A549 (cell line): Measurements from ENCODE around the gene UST. TPM values are rescaled to one million over a fixed set of nuclear protein-coding genes. Genes with fewer than 3 reads are reported as not detected.

Experiments used
- ATAC-seq, 2 experiments: fragments of 200-7000 bp in 1 of 2; fragments of >200 bp in 1 of 2; cut with Nextera tagmentation in 1 of 2; cut with Tn5 transposase in 1 of 2; 3 replicates each; pipeline versions ENCODE4 v1.8.0 to v1.9.1; 2018 to 2020; ENCODE audit warnings: mild to moderate bottlenecking in 1 of 2, moderate library complexity in 1 of 2
- CTCF ChIA-PET: fragments of 300-600 bp; sonication (Branson Sonifier 250); formaldehyde crosslinking; extraction: SDS; loops from one replicate; lab custom pipeline; 2021; ENCODE audit warnings: antibody characterized with exemption, inconsistent platforms; lab: Yijun Ruan, JAX
- POLR2A ChIA-PET: fragments of 350-600 bp; formaldehyde crosslinking; extraction: SDS; loops from one replicate; lab custom pipeline; 2021; ENCODE audit warnings: antibody characterized with exemption, inconsistent platforms; lab: Yijun Ruan, JAX
- DNase-seq, 2 experiments: peaks; one replicate each; pipeline versions ENCODE4 v3.0.0 to v3.0.0-alpha.2; 2011 to 2016; ENCODE audit warnings: low read depth in 1 of 2, low spot score in 1 of 2
- FAIRE-seq: peaks from 2 replicates; lab custom pipeline; 2011; peaks lifted over from hg19 to GRCh38; lab: Jason Lieb, UNC
- H3K27ac ChIP-seq, 2 experiments: fragments of >200 bp; sonication (Bioruptor Twin); formaldehyde crosslinking; 3 replicates each; pipeline ENCODE4 v1.5.1; 2016 to 2017
- H3K4me1 ChIP-seq: fragments of >200 bp; sonication (Bioruptor Twin); formaldehyde crosslinking; 3 replicates; pipeline ENCODE4 v1.6.1; 2016
- H3K4me2 ChIP-seq: fragments of >200 bp; sonication (Bioruptor Twin); formaldehyde crosslinking; 3 replicates; pipeline ENCODE4 v1.6.1; 2016
- H3K4me3 ChIP-seq: fragments of >200 bp; sonication (Bioruptor Twin); formaldehyde crosslinking; 3 replicates; pipeline ENCODE4 v1.5.1; 2016
- H3K9me3 ChIP-seq: fragments of >200 bp; sonication (Bioruptor Twin); formaldehyde crosslinking; 3 replicates; pipeline ENCODE4 v1.6.1; 2016
- BCL3 ChIP-seq: fragments of >200 bp; sonication (Bioruptor Twin); formaldehyde crosslinking; IDR thresholded peaks from 3 replicates; pipeline ENCODE4 v1.6.1; 2016
- CBX2 ChIP-seq: fragments of 200-600 bp; sonication (generic); IDR thresholded peaks from 2 replicates; pipeline ENCODE4 v1.6.1; 2016; ENCODE audit warnings: low read depth, mild to moderate bottlenecking, borderline replicate concordance
- CHD2 ChIP-seq: fragments of 150-350 bp; IDR thresholded peaks from 2 replicates; pipeline ENCODE4 v1.6.1; 2014; ENCODE audit warnings: low read length; ENCODE audit not compliant: partially characterized antibody
- CHD4 ChIP-seq: fragments of 200-600 bp; sonication (generic); IDR thresholded peaks from 2 replicates; pipeline ENCODE4 v1.6.1; 2016; ENCODE audit warnings: antibody characterized with exemption, mild to moderate bottlenecking, borderline replicate concordance
- EHMT2 ChIP-seq: fragments of 200-600 bp; sonication (generic); IDR thresholded peaks from 2 replicates; pipeline ENCODE4 v1.6.1; 2016; ENCODE audit warnings: antibody characterized with exemption, low read depth, mild to moderate bottlenecking, moderate library complexity
- ESRRA ChIP-seq: fragments of 150-350 bp; IDR thresholded peaks from 2 replicates; pipeline ENCODE4 v1.6.1; 2014; ENCODE audit warnings: mild to moderate bottlenecking, low read length, borderline replicate concordance
- FOSL2 ChIP-seq, 2 experiments: fragments of 450-650 bp in 1 of 2; fragments of >200 bp in 1 of 2; sonication (Bioruptor Twin) in 1 of 2; formaldehyde crosslinking; IDR thresholded peaks; 2 replicates each; pipeline versions ENCODE4 v1.5.0 to v1.6.1; 2016 to 2020; ENCODE audit warnings: mild to moderate bottlenecking in 1 of 2, moderate library complexity in 1 of 2
- KDM1A ChIP-seq: fragments of 200-600 bp; sonication (generic); IDR thresholded peaks from 2 replicates; pipeline ENCODE4 v1.6.1; 2016; ENCODE audit warnings: low read depth, mild to moderate bottlenecking
- KDM5A ChIP-seq: fragments of 200-600 bp; sonication (generic); IDR thresholded peaks from 2 replicates; pipeline ENCODE4 v1.6.1; 2016; ENCODE audit warnings: antibody characterized with exemption, mild to moderate bottlenecking
- MAZ ChIP-seq: fragments of 150-350 bp; IDR thresholded peaks from 2 replicates; pipeline ENCODE4 v1.6.1; 2014; ENCODE audit warnings: antibody characterized with exemption, low read depth, low read length, borderline replicate concordance
- MYC ChIP-seq: IDR thresholded peaks from 2 replicates; pipeline ENCODE4 v1.6.1; 2012; ENCODE audit warnings: mild to moderate bottlenecking, inconsistent platforms, low read length, improper control_type of control experiment, borderline replicate concordance
- PBX3 ChIP-seq: IDR thresholded peaks from 2 replicates; pipeline ENCODE4 v1.6.1; 2012
- PHF8 ChIP-seq: fragments of 200-600 bp; sonication (generic); IDR thresholded peaks from 2 replicates; pipeline ENCODE4 v1.6.1; 2016; ENCODE audit warnings: low read depth, mild to moderate bottlenecking, antibody characterized with exemption, moderate library complexity, borderline replicate concordance
- POLR2A ChIP-seq: IDR thresholded peaks from 2 replicates; pipeline ENCODE4 v1.6.1; 2012; ENCODE audit warnings: mild to moderate bottlenecking, low read length
- RARB ChIP-seq: fragments of 250-450 bp; sonication (Bioruptor Pico); IDR thresholded peaks from 2 replicates; pipeline ENCODE4 v1.8.0; 2021; ENCODE audit warnings: mild to moderate bottlenecking, moderate library complexity
- RNF2 ChIP-seq: fragments of 200-600 bp; sonication (generic); IDR thresholded peaks from 2 replicates; pipeline ENCODE4 v1.6.1; 2016; ENCODE audit warnings: low read depth, mild to moderate bottlenecking, antibody characterized with exemption, moderate library complexity, borderline replicate concordance
- SMC3 ChIP-seq: fragments of >200 bp; sonication (Bioruptor Twin); formaldehyde crosslinking; IDR thresholded peaks from 3 replicates; pipeline ENCODE4 v1.6.1; 2018; ENCODE audit warnings: inconsistent platforms
- TFCP2L1 ChIP-seq: fragments of 250-450 bp; sonication (Bioruptor Pico); IDR thresholded peaks from 2 replicates; pipeline ENCODE4 v1.5.0; 2021; ENCODE audit warnings: mild to moderate bottlenecking
- ZC3H11A ChIP-seq: fragments of 450-650 bp; IDR thresholded peaks from 2 replicates; pipeline ENCODE4 v1.6.1; 2014; ENCODE audit warnings: antibody characterized with exemption, mild to moderate bottlenecking
- WGBS: methylation state at CpG from one replicate; pipeline ENCODE4 v1.1.6; 2017; ENCODE audit errors: missing lambda C conversion rate; 5-methylcytosine and 5-hydroxymethylcytosine counted together
- polyA plus RNA-seq, 4 experiments: library from polyadenylated mRNA; depleted of rRNA in 3 of 4; stranded (reverse); fragments of >200 nt; fragmentation: RNase III in 1 of 4; extraction: RNeasy Plus Mini Kit Qiagen cat#74134 plus additional on column Dnase treatment in 1 of 4; gene quantifications; 2 replicates in 3 of 4; 3 replicates in 1 of 4; pipeline ENCODE4 v1.2.3, GENCODE V29; 2011 to 2017
- TF ChIP-seq, protein P1 (sequence below): IDR thresholded peaks from 2 replicates; pipeline ENCODE4 v1.6.1; 2012; ENCODE audit warnings: low read depth, borderline replicate concordance
- TF ChIP-seq, protein P2 (sequence below): fragments of 450-650 bp; IDR thresholded peaks from 2 replicates; pipeline ENCODE4 v1.6.1; 2014; ENCODE audit warnings: antibody characterized with exemption

The UST gene
- polyA plus RNA-seq, 2 of the 4 experiments (the other 2 are of a cell fraction) = 0.54 to 1.7 TPM

GRCh38 chr6:149016716-149017115 lies 269.9 kb downstream of the UST start (continued):
- TF ChIP-seq CHD2 (no peak), RNF2 (no peak)

DNA sequence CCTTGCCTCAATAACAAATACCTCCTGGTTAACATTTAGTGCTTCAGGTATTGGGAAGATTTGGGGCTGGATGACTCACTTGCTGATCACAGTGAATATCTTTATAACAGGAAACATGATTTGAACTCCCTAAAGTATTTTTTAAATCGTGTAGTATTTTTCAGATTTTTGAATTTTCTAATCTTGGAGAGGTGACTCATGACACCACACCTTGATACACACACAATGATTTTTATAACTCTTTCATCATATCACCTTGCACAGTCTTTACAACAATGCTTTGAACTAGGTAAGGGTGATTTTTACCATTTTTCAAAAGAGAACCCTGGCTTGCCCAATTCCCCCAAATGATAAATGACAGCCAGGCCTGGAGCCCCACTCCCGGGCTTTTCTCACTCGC lies 273.5 kb downstream of the UST start:
- Histone ChIP-seq H3K9me3 (no peaks in the 10 kb centered on the region), H3K27ac (no peak overlapping the region), H3K4me1 (peaks cover 4% of the 10 kb centered on the region; the same call in 1 of the 3 replicates), H3K4me3 (no peak overlapping the region), H3K4me2 (no peak overlapping the region)
- ATAC-seq (no peak), DNase-seq (no peak), FAIRE-seq (no peak)
- ChIA-PET POLR2A (no interaction called here), CTCF (interaction anchor here (1.5 kb wide), 1 partner anchor 8 kb away, joined by 3 read pairs; no protein-coding TSS in a partner anchor)
- TF ChIP-seq, protein P1, sequence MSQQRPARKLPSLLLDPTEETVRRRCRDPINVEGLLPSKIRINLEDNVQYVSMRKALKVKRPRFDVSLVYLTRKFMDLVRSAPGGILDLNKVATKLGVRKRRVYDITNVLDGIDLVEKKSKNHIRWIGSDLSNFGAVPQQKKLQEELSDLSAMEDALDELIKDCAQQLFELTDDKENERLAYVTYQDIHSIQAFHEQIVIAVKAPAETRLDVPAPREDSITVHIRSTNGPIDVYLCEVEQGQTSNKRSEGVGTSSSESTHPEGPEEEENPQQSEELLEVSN = no peak
- TF ChIP-seq FOSL2 (IDR thresholded peaks at IDR 0.05) = no peak
- peak; percentile 33; the same call in 1 of the 2 replicates for TF ChIP-seq FOSL2 (CRISPR knock-in tag; IDR thresholded peaks at IDR 0.05)
- 67% methylated on average over 3 of the region's 3 CpGs for WGBS

DNA sequence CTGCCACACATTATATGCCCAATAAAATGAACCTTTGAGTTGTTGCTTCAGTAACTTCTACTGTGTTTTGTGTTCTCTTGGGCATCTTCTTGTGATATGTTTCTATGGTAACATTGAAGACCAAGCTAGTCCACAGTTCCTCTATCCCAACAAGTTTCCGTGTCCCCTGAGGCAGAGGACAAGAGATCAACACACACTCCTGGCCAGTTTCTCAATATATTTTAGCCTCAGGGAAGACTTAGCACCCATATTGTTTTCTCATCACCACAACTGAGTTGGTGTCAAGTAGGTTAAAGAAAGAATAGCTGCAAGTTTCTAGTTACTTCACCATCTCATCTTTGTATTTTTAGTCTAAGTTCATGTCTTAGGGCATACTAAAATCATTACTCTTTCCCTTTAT lies 277.5 kb downstream of the UST start:
- CTCF ChIA-PET = interaction anchor here (0.8 to 9.4 kb wide), 3 partner anchors 11 to 493 kb away, joined by 3 to 118 read pairs (median 7); no protein-coding TSS in a partner anchor
- 64% methylated on average over 1 of the region's 1 CpG for WGBS
- TF ChIP-seq MAZ = no peak
- no peak for TF ChIP-seq CBX2
- no peak for TF ChIP-seq TFCP2L1 (CRISPR knock-in tag)
- TF ChIP-seq FOSL2 (IDR thresholded peaks at IDR 0.05) = no peak
- no peak for TF ChIP-seq FOSL2 (CRISPR knock-in tag; IDR thresholded peaks at IDR 0.05)
- no peak for TF ChIP-seq KDM1A
- TF ChIP-seq MYC = no peak
- no peak for TF ChIP-seq PBX3
- TF ChIP-seq EHMT2 = no peak
- no peak for TF ChIP-seq ZC3H11A
- no peak for TF ChIP-seq BCL3
- TF ChIP-seq CHD4 = no peak
- TF ChIP-seq POLR2A = no peak
- no peak for TF ChIP-seq PHF8
- no peak for TF ChIP-seq RARB (CRISPR knock-in tag)
- no peak for TF ChIP-seq SMC3
- TF ChIP-seq, protein P2, sequence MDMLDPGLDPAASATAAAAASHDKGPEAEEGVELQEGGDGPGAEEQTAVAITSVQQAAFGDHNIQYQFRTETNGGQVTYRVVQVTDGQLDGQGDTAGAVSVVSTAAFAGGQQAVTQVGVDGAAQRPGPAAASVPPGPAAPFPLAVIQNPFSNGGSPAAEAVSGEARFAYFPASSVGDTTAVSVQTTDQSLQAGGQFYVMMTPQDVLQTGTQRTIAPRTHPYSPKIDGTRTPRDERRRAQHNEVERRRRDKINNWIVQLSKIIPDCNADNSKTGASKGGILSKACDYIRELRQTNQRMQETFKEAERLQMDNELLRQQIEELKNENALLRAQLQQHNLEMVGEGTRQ = no peak
- TF ChIP-seq ESRRA = no peak
- no peak for TF ChIP-seq KDM5A
- DNase-seq (no peak), ATAC-seq (no peak), FAIRE-seq (no peak)
- Histone ChIP-seq H3K4me3 (no peak overlapping the region), H3K9me3 (no peaks in the 10 kb centered on the region), H3K4me2 (no peak overlapping the region), H3K27ac (no peak overlapping the region), H3K4me1 (peaks cover under 1% of the 10 kb centered on the region; the same call in 2 of the 3 replicates)
- POLR2A ChIA-PET = no interaction called here
